ENCODE data around the gene HEYL. TPM values are rescaled to one million over a fixed set of nuclear protein-coding genes. Genes with fewer than 3 reads are reported as not detected.

The HEYL gene
- total RNA-seq, 6 experiments from 2014 or later = not detected

DNA sequence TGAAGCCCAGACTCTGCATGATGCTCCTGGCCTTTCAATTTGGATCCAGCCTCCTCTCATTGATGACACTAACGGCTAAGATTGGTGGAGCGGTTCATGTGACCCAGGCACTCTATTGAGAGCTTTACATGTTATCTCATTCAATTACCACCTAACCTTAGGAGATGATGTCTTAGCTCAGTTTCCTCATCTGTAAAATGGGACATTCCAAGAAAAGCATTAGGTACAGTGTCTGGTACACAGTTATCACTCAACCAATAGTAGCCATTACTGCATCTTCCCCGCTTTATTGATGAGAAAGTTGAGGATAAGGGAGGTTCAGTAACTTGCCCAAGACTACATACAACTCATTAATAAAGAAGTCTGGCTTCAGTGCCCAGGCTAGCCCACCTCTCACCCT is 17.0 kb downstream of the HEYL start:
- TF ChIP-seq, protein P1, sequence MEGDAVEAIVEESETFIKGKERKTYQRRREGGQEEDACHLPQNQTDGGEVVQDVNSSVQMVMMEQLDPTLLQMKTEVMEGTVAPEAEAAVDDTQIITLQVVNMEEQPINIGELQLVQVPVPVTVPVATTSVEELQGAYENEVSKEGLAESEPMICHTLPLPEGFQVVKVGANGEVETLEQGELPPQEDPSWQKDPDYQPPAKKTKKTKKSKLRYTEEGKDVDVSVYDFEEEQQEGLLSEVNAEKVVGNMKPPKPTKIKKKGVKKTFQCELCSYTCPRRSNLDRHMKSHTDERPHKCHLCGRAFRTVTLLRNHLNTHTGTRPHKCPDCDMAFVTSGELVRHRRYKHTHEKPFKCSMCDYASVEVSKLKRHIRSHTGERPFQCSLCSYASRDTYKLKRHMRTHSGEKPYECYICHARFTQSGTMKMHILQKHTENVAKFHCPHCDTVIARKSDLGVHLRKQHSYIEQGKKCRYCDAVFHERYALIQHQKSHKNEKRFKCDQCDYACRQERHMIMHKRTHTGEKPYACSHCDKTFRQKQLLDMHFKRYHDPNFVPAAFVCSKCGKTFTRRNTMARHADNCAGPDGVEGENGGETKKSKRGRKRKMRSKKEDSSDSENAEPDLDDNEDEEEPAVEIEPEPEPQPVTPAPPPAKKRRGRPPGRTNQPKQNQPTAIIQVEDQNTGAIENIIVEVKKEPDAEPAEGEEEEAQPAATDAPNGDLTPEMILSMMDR (IDR thresholded peaks at IDR 0.05) = no peak
- peaks cover 41% of the 10 kb centered on the region for H3K27me3 Mint-ChIP-seq (ENCODE audit: insufficient read depth)
- H3K36me3 Mint-ChIP-seq (ENCODE audit: low read depth) = no peaks in the 10 kb centered on the region
- H3K27ac Mint-ChIP-seq = no peak overlapping the region
- no peaks in the 10 kb centered on the region for H3K9me3 Mint-ChIP-seq
- H3K4me3 Mint-ChIP-seq = no peak overlapping the region
- no peaks in the 10 kb centered on the region for H3K4me1 Mint-ChIP-seq (ENCODE audit: low read depth)
- no peak for DNase-seq

DNA sequence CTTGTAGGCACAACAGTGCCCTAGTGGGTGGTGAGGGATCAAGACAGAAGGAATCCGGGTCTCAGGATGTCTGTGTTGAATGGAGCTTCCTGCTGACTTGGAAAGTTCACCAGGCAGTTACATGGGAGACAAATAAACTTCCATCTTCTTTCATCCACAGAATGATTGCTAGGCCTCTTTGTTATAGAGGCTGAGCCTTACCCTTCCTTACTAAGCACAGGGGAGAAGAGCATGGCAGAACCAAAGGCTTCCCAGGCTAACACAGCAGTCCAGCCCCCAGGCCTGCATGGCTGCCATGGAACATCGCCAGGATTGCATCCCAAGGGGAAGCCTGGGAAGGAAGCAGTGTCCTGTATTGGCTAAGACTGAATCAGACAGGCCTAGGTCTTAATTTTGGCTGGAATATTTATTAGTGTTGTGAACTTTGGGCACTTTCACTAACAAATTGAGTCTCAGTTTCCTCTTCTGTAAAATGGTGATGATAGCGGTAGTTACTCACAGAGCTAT is 18.7 kb downstream of the HEYL start:
- no peak overlapping the region for H3K4me3 Mint-ChIP-seq
- H3K9me3 Mint-ChIP-seq = no peaks in the 10 kb centered on the region
- peaks cover 38% of the 10 kb centered on the region for H3K27me3 Mint-ChIP-seq (ENCODE audit: insufficient read depth)
- TF ChIP-seq, protein P1 (IDR thresholded peaks at IDR 0.05) = no peak
- H3K27ac Mint-ChIP-seq = no peak overlapping the region
- no peak for DNase-seq
- no peaks in the 10 kb centered on the region for H3K4me1 Mint-ChIP-seq (ENCODE audit: low read depth)
- H3K36me3 Mint-ChIP-seq (ENCODE audit: low read depth) = no peaks in the 10 kb centered on the region

DNA sequence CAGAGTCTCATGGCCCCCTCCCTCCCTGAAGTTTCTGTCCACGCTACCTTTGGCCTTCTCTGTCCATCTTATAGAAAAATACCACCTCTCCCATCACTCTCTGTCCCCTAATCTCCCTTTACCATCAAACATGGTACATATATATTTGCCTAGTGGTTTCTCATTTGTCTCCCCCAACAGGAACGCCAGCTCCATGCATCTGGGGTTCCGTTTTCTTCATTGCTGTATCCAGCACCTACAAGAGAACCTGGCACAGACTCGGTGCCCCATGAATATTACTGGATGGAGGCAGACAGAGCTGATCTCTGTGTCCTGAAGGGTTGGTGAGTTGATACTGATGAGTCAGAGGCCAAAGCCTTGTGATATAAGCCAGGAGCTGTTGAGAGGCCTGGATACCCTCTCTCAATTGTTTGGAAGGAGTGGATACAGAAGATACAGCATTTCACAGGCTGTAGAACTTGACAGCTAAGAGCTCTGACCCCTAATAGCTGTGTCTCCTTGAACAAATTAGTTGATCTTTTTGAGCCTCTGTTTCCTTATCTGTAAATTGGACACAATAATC is 21.9 kb downstream of the HEYL start:
- no peak overlapping the region for H3K4me3 Mint-ChIP-seq
- no peaks in the 10 kb centered on the region for H3K36me3 Mint-ChIP-seq (ENCODE audit: low read depth)
- no peak overlapping the region for H3K27ac Mint-ChIP-seq
- H3K27me3 Mint-ChIP-seq (ENCODE audit: insufficient read depth) = peaks cover 25% of the 10 kb centered on the region
- no peaks in the 10 kb centered on the region for H3K9me3 Mint-ChIP-seq
- no peak for DNase-seq
- H3K4me1 Mint-ChIP-seq (ENCODE audit: low read depth) = peaks cover 8% of the 10 kb centered on the region
- TF ChIP-seq, protein P1 (IDR thresholded peaks at IDR 0.05) = no peak

DNA sequence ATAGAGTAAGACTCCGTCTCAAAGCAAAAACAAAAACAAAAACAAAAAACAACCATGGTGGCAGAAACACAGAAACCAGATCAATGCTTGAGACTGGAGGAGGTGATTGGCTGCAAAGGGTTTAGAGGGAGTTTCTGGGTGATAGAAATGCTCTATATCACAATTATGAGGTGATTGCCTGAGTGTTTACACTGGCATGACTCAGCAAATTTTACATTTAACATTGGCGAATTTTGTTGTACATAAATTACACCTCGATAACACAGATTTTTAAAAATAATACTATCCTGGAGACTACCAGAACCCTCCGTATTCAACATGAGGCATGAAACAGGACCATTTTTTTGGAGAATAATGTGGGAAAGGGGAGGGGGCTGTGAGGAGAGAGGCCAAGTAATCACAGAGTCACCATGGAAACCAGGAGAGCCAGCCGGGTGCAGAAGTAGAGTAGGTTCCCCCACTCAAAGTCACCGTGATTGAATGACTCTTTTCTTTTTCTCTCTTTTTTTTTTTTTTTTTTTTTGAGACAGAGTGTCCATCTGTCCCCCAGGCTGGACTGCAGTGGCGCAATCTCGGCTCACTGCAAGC is 24.3 kb downstream of the HEYL start:
- H3K4me1 Mint-ChIP-seq (ENCODE audit: low read depth) = peaks cover 8% of the 10 kb centered on the region
- DNase-seq = no peak
- H3K27me3 Mint-ChIP-seq (ENCODE audit: insufficient read depth) = peaks cover 27% of the 10 kb centered on the region
- TF ChIP-seq, protein P1 (IDR thresholded peaks at IDR 0.05) = no peak
- no peaks in the 10 kb centered on the region for H3K36me3 Mint-ChIP-seq (ENCODE audit: low read depth)
- no peaks in the 10 kb centered on the region for H3K9me3 Mint-ChIP-seq
- H3K27ac Mint-ChIP-seq = no peak overlapping the region
- no peak overlapping the region for H3K4me3 Mint-ChIP-seq

DNA sequence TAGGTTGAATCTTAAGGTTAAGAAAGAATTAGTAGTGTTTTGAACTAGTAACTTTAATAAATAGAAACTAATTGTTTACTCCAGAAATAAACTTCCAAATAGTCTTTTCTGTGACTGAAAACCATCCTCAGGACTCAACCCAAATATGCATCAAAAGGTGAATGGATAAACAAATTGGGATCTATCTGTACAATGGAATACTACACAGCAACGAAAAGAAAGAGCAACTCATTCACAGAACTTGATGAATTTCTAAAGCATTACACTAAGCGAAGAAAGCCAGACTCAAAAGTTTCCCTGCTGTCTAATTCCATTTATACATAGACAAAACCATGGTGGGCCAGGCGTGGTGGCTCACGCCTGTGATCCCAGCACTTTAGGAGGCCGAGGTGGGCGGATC is 25.0 kb downstream of the HEYL start:
- TF ChIP-seq, protein P1 (IDR thresholded peaks at IDR 0.05) = no peak
- no peaks in the 10 kb centered on the region for H3K36me3 Mint-ChIP-seq (ENCODE audit: low read depth)
- no peak overlapping the region for H3K4me3 Mint-ChIP-seq
- DNase-seq = no peak
- H3K27ac Mint-ChIP-seq = no peak overlapping the region
- peaks cover 26% of the 10 kb centered on the region for H3K27me3 Mint-ChIP-seq (ENCODE audit: insufficient read depth)
- H3K9me3 Mint-ChIP-seq = no peaks in the 10 kb centered on the region
- H3K4me1 Mint-ChIP-seq (ENCODE audit: low read depth) = peaks cover 8% of the 10 kb centered on the region

Data from HFFc6 (cell line).